Stomach (tissue), 4 donors: ENCODE results near the gene RGPD3.
"Not testable (repeated sequence)": the region's sequence is repeated elsewhere in the genome, so short reads cannot be mapped to it uniquely, and the experiment has no call there.

ENCODE experiments used
- EP300 ChIP-seq: sonication (generic); formaldehyde crosslinking; IDR thresholded peaks from one replicate; pipeline ENCODE4 v1.6.1; 2017; ENCODE audit warnings: antibody characterized with exemption
- POLR2A ChIP-seq, 4 donors: fragments of 450-650 bp; IDR thresholded peaks; one replicate each; pipeline ENCODE4 v1.6.1; 2016; ENCODE audit warnings: antibody characterized with exemption in 4 of 4, control low read depth in 2 of 4, mild to moderate bottlenecking in 1 of 4, moderate library complexity in 1 of 4
- POLR2AphosphoS5 ChIP-seq, 3 donors: sonication (generic); formaldehyde crosslinking; IDR thresholded peaks; one replicate each; pipeline ENCODE4 v1.6.1; 2016; ENCODE audit warnings: antibody characterized with exemption in 3 of 3
- TF ChIP-seq, protein P1 (sequence below), 7 experiments: fragments of 450-650 bp in 4 of 7; fragments of 200-600 bp in 3 of 7; sonication (generic) in 3 of 7; IDR thresholded peaks; one replicate each; pipeline ENCODE4 v1.5.1; 2016 to 2019; ENCODE audit warnings: antibody characterized with exemption in 7 of 7, control low read depth in 2 of 7, mild to moderate bottlenecking in 1 of 7

DNA sequence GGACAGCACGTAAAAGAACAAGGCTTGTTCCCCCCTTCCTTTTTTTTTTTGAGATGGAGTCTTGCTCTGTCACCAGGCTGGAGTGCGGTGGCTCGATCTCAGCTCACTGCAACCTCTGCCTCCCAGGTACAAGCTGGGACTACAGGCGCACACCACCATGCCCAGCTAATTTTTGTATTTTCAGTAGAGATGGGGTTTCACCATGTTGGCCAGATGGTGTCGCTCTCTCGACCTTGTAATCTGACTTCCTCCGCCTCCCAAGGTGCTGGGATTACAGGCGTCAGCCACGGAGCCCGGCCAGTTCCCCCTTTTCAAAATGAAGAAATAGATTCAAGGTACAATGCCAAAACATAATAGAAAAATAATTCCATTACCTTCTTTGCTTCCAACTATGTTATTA, 6.3 kb downstream of the RGPD3 start:
- TF ChIP-seq, protein P1, sequence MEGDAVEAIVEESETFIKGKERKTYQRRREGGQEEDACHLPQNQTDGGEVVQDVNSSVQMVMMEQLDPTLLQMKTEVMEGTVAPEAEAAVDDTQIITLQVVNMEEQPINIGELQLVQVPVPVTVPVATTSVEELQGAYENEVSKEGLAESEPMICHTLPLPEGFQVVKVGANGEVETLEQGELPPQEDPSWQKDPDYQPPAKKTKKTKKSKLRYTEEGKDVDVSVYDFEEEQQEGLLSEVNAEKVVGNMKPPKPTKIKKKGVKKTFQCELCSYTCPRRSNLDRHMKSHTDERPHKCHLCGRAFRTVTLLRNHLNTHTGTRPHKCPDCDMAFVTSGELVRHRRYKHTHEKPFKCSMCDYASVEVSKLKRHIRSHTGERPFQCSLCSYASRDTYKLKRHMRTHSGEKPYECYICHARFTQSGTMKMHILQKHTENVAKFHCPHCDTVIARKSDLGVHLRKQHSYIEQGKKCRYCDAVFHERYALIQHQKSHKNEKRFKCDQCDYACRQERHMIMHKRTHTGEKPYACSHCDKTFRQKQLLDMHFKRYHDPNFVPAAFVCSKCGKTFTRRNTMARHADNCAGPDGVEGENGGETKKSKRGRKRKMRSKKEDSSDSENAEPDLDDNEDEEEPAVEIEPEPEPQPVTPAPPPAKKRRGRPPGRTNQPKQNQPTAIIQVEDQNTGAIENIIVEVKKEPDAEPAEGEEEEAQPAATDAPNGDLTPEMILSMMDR (IDR thresholded peaks at IDR 0.05), result not testable (repeated sequence)
- not testable (repeated sequence) for TF ChIP-seq POLR2A (IDR thresholded peaks at IDR 0.05); POLR2AphosphoS5 (IDR thresholded peaks at IDR 0.05); EP300
